IMR-90 (cell line): ENCODE data around the gene PODXL. TPM values are rescaled to one million over a fixed set of nuclear protein-coding genes. Genes with fewer than 3 reads are reported as not detected.

Experiments used
- ATAC-seq: fragments of 200-7000 bp; cut with Tn5 transposase; 2 replicates; pipeline ENCODE4 v1.9.1; 2020; ENCODE audit warnings: low read depth, mild to moderate bottlenecking, moderate library complexity
- BruUV-seq: library from RNA; stranded (reverse); fragments of 400-500 nt; replicated peaks from 2 replicates; lab custom pipeline; 2021; lab: Mats Ljungman, UMichigan
- CTCF ChIA-PET: fragments of 300-600 bp; formaldehyde crosslinking; extraction: SDS; loops from one replicate; lab custom pipeline; 2021; ENCODE audit warnings: antibody characterized with exemption; lab: Yijun Ruan, JAX
- POLR2A ChIA-PET: fragments of 300-600 bp; sonication (Branson Sonifier 250); formaldehyde crosslinking; loops from one replicate; lab custom pipeline; 2022; ENCODE audit warnings: antibody characterized with exemption; ENCODE audit not compliant: unreplicated experiment; lab: Charles Lee
- DNase-seq: peaks from one replicate; pipeline ENCODE4 v3.0.0; 2013
- H2AFZ ChIP-seq: replicated peaks from 2 replicates; pipeline ENCODE3; 2013; ENCODE audit warnings: low read length, mild to moderate bottlenecking; ENCODE audit not compliant: poor library complexity
- H2AK5ac ChIP-seq: 2 replicates; pipeline ENCODE4 v1.6.1; 2013; ENCODE audit warnings: low read depth, low read length, inconsistent platforms
- H2AK9ac ChIP-seq: replicated peaks from 2 replicates; pipeline ENCODE3; 2013; ENCODE audit warnings: mild to moderate bottlenecking, low read depth, low read length, moderate library complexity; ENCODE audit not compliant: poor library complexity
- H2BK120ac ChIP-seq: 2 replicates; pipeline ENCODE4 v1.6.1; 2013; ENCODE audit warnings: low read depth, low read length, inconsistent platforms
- H2BK15ac ChIP-seq: 3 replicates; pipeline ENCODE4 v1.6.1; 2013; ENCODE audit warnings: low read depth, low read length, inconsistent platforms
- H2BK20ac ChIP-seq: 2 replicates; pipeline ENCODE4 v1.6.1; 2013; ENCODE audit warnings: low read depth, mild to moderate bottlenecking, inconsistent platforms, low read length, moderate library complexity
- H2BK5ac ChIP-seq: 2 replicates; pipeline ENCODE4 v1.6.1; 2013; ENCODE audit warnings: mild to moderate bottlenecking, low read depth, low read length, inconsistent platforms; ENCODE audit not compliant: poor library complexity, severe bottlenecking
- H3K14ac ChIP-seq: replicated peaks from 2 replicates; pipeline ENCODE4 v1.6.1; 2013; ENCODE audit warnings: low read depth, low read length, inconsistent platforms
- H3K18ac ChIP-seq: 2 replicates; pipeline ENCODE4 v1.6.1; 2013; ENCODE audit warnings: low read depth, low read length, control low read depth
- H3K23ac ChIP-seq: 2 replicates; pipeline ENCODE4 v1.6.1; 2013; ENCODE audit warnings: low read depth, low read length, inconsistent platforms
- H3K27ac ChIP-seq: 2 replicates; pipeline ENCODE4 v1.5.1; 2013; ENCODE audit warnings: mild to moderate bottlenecking, control low read depth, low read length; ENCODE audit not compliant: insufficient read depth
- H3K27me3 ChIP-seq: 2 replicates; pipeline ENCODE4 v1.6.1; 2013; ENCODE audit warnings: low read length; ENCODE audit not compliant: control insufficient read depth, insufficient read depth
- H3K36me3 ChIP-seq: 2 replicates; pipeline ENCODE4 v1.6.1; 2013; ENCODE audit warnings: low read length, mixed read lengths; ENCODE audit not compliant: control insufficient read depth, insufficient read depth
- H3K4ac ChIP-seq: 2 replicates; pipeline ENCODE4 v1.6.1; 2013; ENCODE audit warnings: low read depth, low read length, inconsistent platforms
- H3K4me1 ChIP-seq: 2 replicates; pipeline ENCODE4 v1.6.1; 2013; ENCODE audit warnings: low read length, mixed read lengths; ENCODE audit not compliant: control insufficient read depth, insufficient read depth
- H3K4me2 ChIP-seq: 2 replicates; pipeline ENCODE4 v1.6.1; 2013; ENCODE audit warnings: low read depth, mild to moderate bottlenecking, control low read depth, low read length, moderate library complexity
- H3K4me3 ChIP-seq: 2 replicates; pipeline ENCODE4 v1.5.1; 2013; ENCODE audit warnings: low read depth, mild to moderate bottlenecking, control low read depth, low read length, moderate library complexity; ENCODE audit not compliant: insufficient read depth
- H3K56ac ChIP-seq: 2 replicates; pipeline ENCODE4 v1.6.1; 2013; ENCODE audit warnings: low read length, inconsistent platforms; ENCODE audit not compliant: insufficient read depth; ENCODE audit errors: extremely low read depth
- H3K79me1 ChIP-seq, 2 experiments: 2 replicates each; pipeline ENCODE4 v1.6.1; 2013; ENCODE audit warnings: low read length in 2 of 2, inconsistent platforms in 1 of 2, low read depth in 1 of 2
- H3K9ac ChIP-seq: 2 replicates; pipeline ENCODE4 v1.6.1; 2013; ENCODE audit warnings: low read depth, low read length, control low read depth
- H3K9me1 ChIP-seq: 2 replicates; pipeline ENCODE4 v1.6.1; 2013; ENCODE audit warnings: low read length, inconsistent platforms; ENCODE audit not compliant: insufficient read depth
- H3K9me3 ChIP-seq: 2 replicates; pipeline ENCODE4 v1.6.1; 2013; ENCODE audit warnings: low read length; ENCODE audit not compliant: control insufficient read depth, insufficient read depth
- H4K20me1 ChIP-seq: 2 replicates; pipeline ENCODE4 v1.6.1; 2013; ENCODE audit warnings: low read length, inconsistent platforms; ENCODE audit not compliant: insufficient read depth
- H4K5ac ChIP-seq: 2 replicates; pipeline ENCODE4 v1.6.1; 2013; ENCODE audit warnings: mild to moderate bottlenecking, low read depth, low read length, control low read depth
- H4K8ac ChIP-seq, 2 experiments: 2 replicates each; pipeline ENCODE4 v1.6.1; 2013; ENCODE audit warnings: low read depth in 2 of 2, low read length in 2 of 2, control low read depth in 1 of 2, inconsistent platforms in 1 of 2
- H4K91ac ChIP-seq: 2 replicates; pipeline ENCODE4 v1.6.1; 2013; ENCODE audit warnings: low read depth, low read length, inconsistent platforms; ENCODE audit not compliant: insufficient read depth
- BHLHE40 ChIP-seq: fragments of 150-350 bp; IDR thresholded peaks from 2 replicates; pipeline ENCODE4 v1.6.1; 2016; ENCODE audit warnings: mild to moderate bottlenecking, low read depth, low read length
- CTCF ChIP-seq: conservative IDR thresholded peaks from 2 replicates; pipeline ENCODE4 v1.5.1; 2012; ENCODE audit warnings: mild to moderate bottlenecking, low read depth, low read length, improper control_type of control experiment
- MAFK ChIP-seq: IDR thresholded peaks from 2 replicates; pipeline ENCODE4 v1.6.1; 2012; ENCODE audit warnings: low read depth, low read length, improper control_type of control experiment
- POLR2A ChIP-seq: IDR thresholded peaks from 2 replicates; pipeline ENCODE4 v1.6.1; 2012; ENCODE audit warnings: mild to moderate bottlenecking, low read depth, low read length
- RFX5 ChIP-seq: IDR thresholded peaks from 2 replicates; pipeline ENCODE4 v1.8.0; 2012; ENCODE audit warnings: low read depth, mild to moderate bottlenecking, low read length, moderate library complexity
- SMC3 ChIP-seq: fragments of 150-350 bp; IDR thresholded peaks from 2 replicates; pipeline ENCODE4 v1.6.1; 2016; ENCODE audit warnings: low read depth, mild to moderate bottlenecking, antibody characterized with exemption, low read length, moderate library complexity
- WGBS, 2 experiments: methylation state at CpG; one replicate each; pipeline versions ENCODE4 v1.1.5 to v1.1.7; 2013; ENCODE audit warnings: missing lambda C conversion rate in 2 of 2; ENCODE audit not compliant: insufficient read length in 1 of 2; ENCODE audit errors: extremely low coverage in 2 of 2; 5-methylcytosine and 5-hydroxymethylcytosine counted together
- dilution Hi-C: fragments of 300-500 bp; cut with HindIII; formaldehyde crosslinking; loops from one replicate; pipeline ENCODE4 v1.14.3; 2018; ENCODE audit warnings: low sequenced_read_pairs; ENCODE audit not compliant: unreplicated experiment
- in situ Hi-C: fragments of 300-500 bp; cut with MboI; formaldehyde crosslinking; loops from 3 replicates; pipeline ENCODE4 v1.14.3; 2019; ENCODE audit warnings: low sequenced_read_pairs, inconsistent platforms, mixed read lengths
- intact Hi-C: fragments of 100-400 bp; cut with micrococcal nuclease; formaldehyde crosslinking; loops from 2 replicates; pipeline ENCODE4 v1.10.0; 2022
- polyA plus RNA-seq, 3 experiments: library from polyadenylated mRNA; depleted of rRNA; stranded (reverse); fragments of >200 nt; gene quantifications; 2 replicates each; pipeline ENCODE4 v1.2.3, GENCODE V29; 2012; ENCODE audit warnings: low replicate concordance in 1 of 3
- total RNA-seq: library from RNA; depleted of rRNA; stranded (reverse); fragments of >200 nt; gene quantifications from 2 replicates; pipeline ENCODE4 v1.2.3, GENCODE V29; 2012
- TF ChIP-seq, protein P1 (sequence below): fragments of 150-350 bp; IDR thresholded peaks from 2 replicates; pipeline ENCODE4 v1.6.1; 2017; ENCODE audit warnings: mild to moderate bottlenecking, antibody characterized with exemption, low read length, low read depth

The PODXL gene
- total and polyA plus RNA-seq, 2 of the 4 experiments (the other 2 are of a cell fraction): 1.3 to 3.8 TPM

DNA sequence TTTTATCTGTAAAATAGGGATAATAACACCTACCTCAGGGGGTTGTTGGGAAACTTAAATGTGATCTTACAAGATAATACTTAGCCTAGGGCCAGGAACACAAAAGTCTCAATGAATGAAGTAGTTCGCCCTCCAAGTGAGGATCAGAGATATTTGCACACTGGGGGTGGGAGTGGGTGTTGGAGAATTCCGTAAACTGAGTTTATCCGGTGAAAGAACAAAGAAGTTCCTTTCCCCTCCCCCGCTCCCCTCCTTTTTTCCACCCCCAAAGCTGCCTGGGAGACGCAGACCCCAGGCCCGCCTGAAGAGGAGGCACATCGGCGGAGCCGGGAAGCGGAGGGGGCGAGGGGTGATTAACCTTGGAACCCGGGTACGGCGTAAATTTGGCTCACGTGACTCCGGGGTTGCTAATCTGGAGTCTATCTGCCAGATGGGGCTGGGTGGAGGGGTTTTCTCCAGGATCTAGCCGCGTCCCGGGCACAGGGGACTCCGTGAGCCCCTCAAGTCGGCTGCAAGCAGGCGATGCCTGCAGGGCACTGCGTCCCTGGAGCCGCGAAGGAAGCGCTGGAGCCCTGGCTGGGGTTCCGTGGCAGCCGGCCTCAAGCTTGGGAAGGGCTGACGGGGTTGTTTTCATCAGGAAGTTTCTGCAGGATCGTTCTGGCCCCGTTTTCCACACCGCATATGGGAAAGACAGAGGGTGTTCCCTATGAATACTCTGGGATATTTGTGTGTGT is 1.4 kb upstream of the PODXL start:
- Histone ChIP-seq H3K56ac (no peak overlapping the region), H3K23ac (peak overlapping the region; percentile 58; the same call in 1 of the 2 replicates), H3K9me1 (peaks cover 6% of the 10 kb centered on the region; the same call in 1 of the 2 replicates), H2BK120ac (no peak overlapping the region; the same call in 1 of the 2 replicates), H2AK5ac (no peak overlapping the region), H4K20me1 (no peaks in the 10 kb centered on the region), H2BK20ac (no peak overlapping the region), H3K27ac (no peak overlapping the region), H2AK9ac (peak overlapping the region; percentile 42), H4K5ac (no peak overlapping the region), H3K79me1 (peaks cover 0 to 11% of the 10 kb centered on the region in 2 experiments; a peak in 2 of 4 replicates), H2BK5ac (no peak overlapping the region), H3K36me3 (no peaks in the 10 kb centered on the region), H3K9ac (no peak overlapping the region), H3K4ac (no peak overlapping the region), H3K4me2 (peak overlapping the region; percentile 64), H3K27me3 (peaks cover 35% of the 10 kb centered on the region; the same call in 1 of the 2 replicates), H3K14ac (no peak overlapping the region), H2BK15ac (no peak overlapping the region), H3K9me3 (no peaks in the 10 kb centered on the region), H3K4me3 (peak overlapping the region; percentile 11; the same call in 1 of the 2 replicates), H4K91ac (peak overlapping the region; percentile 12), H3K4me1 (0 out of 2 replicates have a peak, but pooled peaks cover 4% of the 10 kb centered on the region), H4K8ac (peak overlapping the region in 1 of 2 experiments; percentile 66; a peak in 2 of 4 replicates), H3K18ac (no peak overlapping the region), H2AFZ (peak overlapping the region; percentile 96)
- intact Hi-C loops: loop anchor here (2.0 kb wide), 1 partner anchor 97 kb away; no protein-coding TSS in a partner anchor
- dilution Hi-C loops: no loop called here
- DNase-seq: no peak
- POLR2A ChIA-PET: no interaction called here
- BruUV-seq: no TSS peak
- peak; percentile 18 for ATAC-seq
- no CpG with 5 or more reads among the region's 32 CpGs for WGBS, 2 experiments
- CTCF ChIA-PET: no interaction called here
- in situ Hi-C loops: no loop called here
- 0 out of 2 replicates have a peak, but pooled peaks have one; percentile 12 for TF ChIP-seq BHLHE40
- TF ChIP-seq, protein P1, sequence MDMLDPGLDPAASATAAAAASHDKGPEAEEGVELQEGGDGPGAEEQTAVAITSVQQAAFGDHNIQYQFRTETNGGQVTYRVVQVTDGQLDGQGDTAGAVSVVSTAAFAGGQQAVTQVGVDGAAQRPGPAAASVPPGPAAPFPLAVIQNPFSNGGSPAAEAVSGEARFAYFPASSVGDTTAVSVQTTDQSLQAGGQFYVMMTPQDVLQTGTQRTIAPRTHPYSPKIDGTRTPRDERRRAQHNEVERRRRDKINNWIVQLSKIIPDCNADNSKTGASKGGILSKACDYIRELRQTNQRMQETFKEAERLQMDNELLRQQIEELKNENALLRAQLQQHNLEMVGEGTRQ: no peak
- no peak for TF ChIP-seq CTCF
- no peak for TF ChIP-seq SMC3
- no peak for TF ChIP-seq POLR2A
- no peak for TF ChIP-seq MAFK
- no peak for TF ChIP-seq RFX5
